Lung (tissue), 12 donors: ENCODE data around the gene HLCS. TPM values are rescaled to one million over a fixed set of nuclear protein-coding genes. Genes with fewer than 3 reads are reported as not detected.

ENCODE experiments used
- ATAC-seq: fragments of 200-7000 bp; cut with Tn5 transposase; one replicate; pipeline ENCODE4 v1.9.1; 2020; ENCODE audit warnings: moderate number of reproducible peaks; ENCODE audit not compliant: insufficient read depth, low FRiP score
- DNase-seq, 3 donors: peaks; one replicate each; pipeline ENCODE4 v3.0.0-alpha.2; 2013 to 2017
- H3K27ac ChIP-seq, 2 donors: one replicate each; pipeline ENCODE4 v1.5.1; 2013; ENCODE audit warnings: mild to moderate bottlenecking in 2 of 2, moderate library complexity in 2 of 2, control low read depth in 1 of 2, inconsistent platforms in 1 of 2, low read depth in 1 of 2, low read length in 1 of 2
- H3K27me3 ChIP-seq, 3 donors: one replicate each; pipeline ENCODE4 v1.5.1; 2013; ENCODE audit warnings: low read length in 2 of 3; ENCODE audit not compliant: control insufficient read depth in 3 of 3, insufficient read depth in 3 of 3
- H3K36me3 ChIP-seq, 4 donors: one replicate each; pipeline ENCODE4 v1.5.1; 2013; ENCODE audit warnings: low read length in 4 of 4, mild to moderate bottlenecking in 1 of 4, moderate library complexity in 1 of 4; ENCODE audit not compliant: control insufficient read depth in 4 of 4, insufficient read depth in 4 of 4
- H3K4me1 ChIP-seq, 5 donors: one replicate each; pipeline ENCODE4 v1.5.1; 2013; ENCODE audit warnings: low read length in 5 of 5, mild to moderate bottlenecking in 2 of 5, moderate library complexity in 1 of 5; ENCODE audit not compliant: control insufficient read depth in 5 of 5, insufficient read depth in 5 of 5
- H3K4me3 ChIP-seq: one replicate; pipeline ENCODE4 v1.5.1; 2013; ENCODE audit warnings: mild to moderate bottlenecking, control low read depth, moderate library complexity
- H3K9ac ChIP-seq, 2 donors: one replicate each; pipeline ENCODE4 v1.5.1; 2013; ENCODE audit warnings: low read length in 2 of 2, control low read depth in 1 of 2; ENCODE audit not compliant: insufficient read depth in 1 of 2
- H3K9me3 ChIP-seq, 4 donors: one replicate each; pipeline ENCODE4 v1.5.1; 2013; ENCODE audit warnings: low read length in 3 of 4, mild to moderate bottlenecking in 1 of 4, moderate library complexity in 1 of 4; ENCODE audit not compliant: control insufficient read depth in 4 of 4, insufficient read depth in 3 of 4
- CTCF ChIP-seq: IDR thresholded peaks from 2 replicates; pipeline ENCODE4 v1.5.1; 2012; ENCODE audit warnings: mild to moderate bottlenecking; ENCODE audit errors: control extremely low read depth, extremely low read depth
- WGBS, 2 donors: extraction: QIAGEN DNeasy Blood & Tissue Kit; methylation state at CpG; one replicate each; pipeline ENCODE4 v1.1.7; 2013; 5-methylcytosine and 5-hydroxymethylcytosine counted together
- polyA plus RNA-seq, 2 donors: library from polyadenylated mRNA; stranded (reverse); fragments of 200-250 nt; gene quantifications; one replicate each; pipeline ENCODE4 v1.2.1, GENCODE V29; 2013
- total RNA-seq, 2 donors: library from RNA; depleted of rRNA in 1 of 2; stranded (reverse); fragments of >200 nt in 1 of 2; gene quantifications; one replicate each; pipeline ENCODE4 v1.2.1, GENCODE V29; 2014 to 2021
- donor health status: control.
- donor health status: control.
- donor health status: Bipolar disorder and iron deficiency.
- donor health status: healthy.
- donor health status: DM: yes; HTN: yes; CAD: no.

Gene HLCS
- total and polyA plus RNA-seq, 4 donors = 5.0 to 28.8 (median 17.5) TPM

- Histone ChIP-seq H3K9ac (no peak overlapping the region), H3K9me3 (peaks cover 0 to 5% (median 1%) of the 10 kb centered on the region in 4 donors), H3K4me1 (peaks cover 0 to 1% (median 0%) of the 10 kb centered on the region in 5 donors), H3K4me3 (no peak overlapping the region), H3K27ac (no peak overlapping the region), H3K36me3 (no peaks in the 10 kb centered on the region), H3K27me3 (no peaks in the 10 kb centered on the region)
- WGBS, 2 donors = 97% methylated on average over 6 of the region's 6 CpGs
- ATAC-seq (no peak), DNase-seq (no peak)
- no peak for TF ChIP-seq CTCF
Observed at GRCh38 chr21:36949171-36950141, 17.0 kb downstream of the HLCS start.

GRCh38 chr21:36948686-36949085 is 17.8 kb downstream of the HLCS start:
- Histone ChIP-seq H3K27ac (no peak overlapping the region), H3K9ac (no peak overlapping the region), H3K36me3 (no peaks in the 10 kb centered on the region), H3K4me1 (peaks cover 0 to 1% (median 0%) of the 10 kb centered on the region in 5 donors), H3K9me3 (peaks cover 0 to 5% (median 1%) of the 10 kb centered on the region in 4 donors), H3K27me3 (no peaks in the 10 kb centered on the region), H3K4me3 (no peak overlapping the region)
- DNase-seq (no peak), ATAC-seq (no peak)
- no peak for TF ChIP-seq CTCF
- 90% methylated on average over 6 of the region's 6 CpGs for WGBS, 2 donors

GRCh38 chr21:36946949-36947356 is 19.5 kb downstream of the HLCS start:
- no peaks in the 10 kb centered on the region for H3K27me3 ChIP-seq
- no peak overlapping the region for H3K27ac ChIP-seq
- WGBS, 2 donors = 58 to 72% methylated on average over 11 of the region's 11 CpGs
- no peaks in the 10 kb centered on the region for H3K36me3 ChIP-seq
- no peak for TF ChIP-seq CTCF
- peaks cover 0 to 5% (median 1%) of the 10 kb centered on the region in 4 donors for H3K9me3 ChIP-seq
- no peak for DNase-seq
- no peak for ATAC-seq
- no peak overlapping the region for H3K4me3 ChIP-seq
- H3K4me1 ChIP-seq = peaks cover 0 to 1% (median 0%) of the 10 kb centered on the region in 5 donors
- H3K9ac ChIP-seq = no peak overlapping the region
